ENCODE results near the gene CAMSAP1.

DNA sequence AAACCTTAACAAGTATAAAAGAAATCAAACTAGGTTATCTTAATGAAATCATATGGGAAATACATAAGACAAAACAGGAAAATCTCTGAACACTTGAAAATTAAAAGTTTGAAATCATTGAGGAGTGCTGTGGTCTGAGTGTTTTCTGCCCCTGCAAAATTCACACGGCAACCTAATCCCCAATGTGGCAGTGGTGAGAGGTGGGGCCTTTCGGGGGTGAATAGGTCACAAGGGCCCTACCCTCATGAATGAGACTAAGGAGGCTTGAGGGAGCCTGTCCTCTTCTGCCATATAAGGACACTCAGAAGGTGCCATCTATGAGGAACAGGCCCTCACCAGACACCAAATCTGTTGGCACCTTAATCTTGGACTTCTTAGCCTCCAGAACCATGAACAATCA is 10.7 kb downstream of the CAMSAP1 start:
- TF ChIP-seq POLR2A (IDR thresholded peaks at IDR 0.05), result no peak
- TF ChIP-seq, protein P1, sequence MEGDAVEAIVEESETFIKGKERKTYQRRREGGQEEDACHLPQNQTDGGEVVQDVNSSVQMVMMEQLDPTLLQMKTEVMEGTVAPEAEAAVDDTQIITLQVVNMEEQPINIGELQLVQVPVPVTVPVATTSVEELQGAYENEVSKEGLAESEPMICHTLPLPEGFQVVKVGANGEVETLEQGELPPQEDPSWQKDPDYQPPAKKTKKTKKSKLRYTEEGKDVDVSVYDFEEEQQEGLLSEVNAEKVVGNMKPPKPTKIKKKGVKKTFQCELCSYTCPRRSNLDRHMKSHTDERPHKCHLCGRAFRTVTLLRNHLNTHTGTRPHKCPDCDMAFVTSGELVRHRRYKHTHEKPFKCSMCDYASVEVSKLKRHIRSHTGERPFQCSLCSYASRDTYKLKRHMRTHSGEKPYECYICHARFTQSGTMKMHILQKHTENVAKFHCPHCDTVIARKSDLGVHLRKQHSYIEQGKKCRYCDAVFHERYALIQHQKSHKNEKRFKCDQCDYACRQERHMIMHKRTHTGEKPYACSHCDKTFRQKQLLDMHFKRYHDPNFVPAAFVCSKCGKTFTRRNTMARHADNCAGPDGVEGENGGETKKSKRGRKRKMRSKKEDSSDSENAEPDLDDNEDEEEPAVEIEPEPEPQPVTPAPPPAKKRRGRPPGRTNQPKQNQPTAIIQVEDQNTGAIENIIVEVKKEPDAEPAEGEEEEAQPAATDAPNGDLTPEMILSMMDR (IDR thresholded peaks at IDR 0.05), result no peak

Measured in esophagus squamous epithelium (tissue), 4 donors.